ENCODE data around the gene SLC43A1. TPM values are rescaled to one million over a fixed set of nuclear protein-coding genes. Genes with fewer than 3 reads are reported as not detected.

SLC43A1 gene
- total and polyA plus RNA-seq, 2 of the 4 experiments (the other 2 are of a cell fraction): 10.0 to 17.0 TPM

DNA sequence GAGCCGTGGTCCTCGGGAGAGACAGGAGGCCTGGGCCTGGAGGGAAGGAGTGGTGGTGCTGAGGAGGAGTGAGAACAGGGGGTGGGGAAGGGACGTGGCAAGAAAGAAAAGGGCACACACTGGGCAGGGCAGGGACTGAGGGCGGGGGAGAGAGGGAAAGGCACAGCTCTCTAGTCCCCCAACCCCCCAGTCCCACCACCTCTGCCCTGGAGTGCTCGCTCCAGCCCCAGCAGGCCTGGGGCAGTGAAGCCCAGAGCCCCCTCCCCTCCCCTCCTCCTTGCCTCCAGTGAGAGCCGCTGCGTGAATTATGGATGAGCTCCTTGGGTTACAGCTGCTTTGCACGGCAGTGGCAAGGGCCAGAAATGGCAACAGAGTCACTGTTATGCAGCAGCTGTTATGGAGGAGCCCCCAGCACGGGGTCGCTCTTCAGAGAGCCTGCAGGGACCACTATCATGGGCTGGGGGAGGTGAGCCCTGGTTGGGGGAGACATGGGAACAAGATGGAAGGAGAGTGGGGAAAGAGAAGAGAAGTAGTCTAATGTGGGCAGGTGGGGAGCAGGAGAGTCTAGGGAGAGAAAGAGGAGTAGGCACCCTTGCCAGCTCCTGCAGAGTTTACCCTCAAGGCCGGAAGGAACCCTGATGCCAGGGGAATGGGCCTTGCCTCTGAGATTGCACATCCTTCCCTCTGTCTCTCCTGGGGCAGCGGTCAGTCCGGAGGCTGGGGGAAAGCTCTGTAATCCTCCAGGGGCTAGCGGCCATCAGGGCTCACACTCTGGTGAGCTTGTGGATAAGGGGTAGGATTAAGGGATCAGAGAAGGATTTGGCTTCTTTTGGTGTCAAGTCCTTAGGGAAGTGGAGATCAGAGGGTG, 51.6 kb downstream of the SLC43A1 start:
- ATAC-seq (ENCODE audit: low read depth) (no peak), DNase-seq (no peak)
- Histone ChIP-seq H3K4me2 (ENCODE audit: low read depth, low read length) (no peak overlapping the region), H2AFZ (replicated peaks; ENCODE audit: low read length, poor library complexity) (peak overlapping the region; percentile 41), H3K27ac (ENCODE audit: insufficient read depth, low read length) (no peak overlapping the region), H3K9ac (ENCODE audit: low read depth, low read length) (no peak overlapping the region), H3K23ac (ENCODE audit: low read depth, low read length) (no peak overlapping the region), H4K8ac (ENCODE audit: low read depth in 2 of 2, low read length in 2 of 2) (no peak overlapping the region), H2AK9ac (replicated peaks; ENCODE audit: low read depth, low read length, poor library complexity) (peak overlapping the region; percentile 24), H3K27me3 (ENCODE audit: control insufficient read depth, insufficient read depth, low read length) (peaks cover 53% of the 10 kb centered on the region), H3K9me3 (ENCODE audit: control insufficient read depth, insufficient read depth, low read length) (no peaks in the 10 kb centered on the region), H3K4ac (ENCODE audit: low read depth, low read length) (no peak overlapping the region), H2BK120ac (ENCODE audit: low read depth, low read length) (no peak overlapping the region), H4K91ac (ENCODE audit: insufficient read depth, low read depth, low read length) (no peak overlapping the region), H3K79me1 (ENCODE audit: low read depth in 1 of 2, low read length in 2 of 2) (no peaks in the 10 kb centered on the region), H3K56ac (ENCODE audit: extremely low read depth, insufficient read depth, low read length) (no peak overlapping the region), H3K36me3 (ENCODE audit: control insufficient read depth, insufficient read depth, low read length) (no peaks in the 10 kb centered on the region), H2BK15ac (ENCODE audit: low read depth, low read length) (no peak overlapping the region), H3K18ac (ENCODE audit: low read depth, low read length) (no peak overlapping the region), H2BK5ac (ENCODE audit: low read depth, low read length, poor library complexity, severe bottlenecking) (no peak overlapping the region), H3K4me3 (ENCODE audit: insufficient read depth, low read depth, low read length) (no peak overlapping the region), H4K20me1 (ENCODE audit: insufficient read depth, low read length) (no peaks in the 10 kb centered on the region; the same call in 1 of the 2 replicates), H2AK5ac (ENCODE audit: low read depth, low read length) (no peak overlapping the region), H2BK20ac (ENCODE audit: low read depth, low read length) (no peak overlapping the region), H3K14ac (replicated peaks; ENCODE audit: low read depth, low read length) (no peak overlapping the region), H4K5ac (ENCODE audit: low read depth, low read length) (no peak overlapping the region), H3K4me1 (ENCODE audit: control insufficient read depth, insufficient read depth, low read length) (no peaks in the 10 kb centered on the region; the same call in 1 of the 2 replicates), H3K9me1 (ENCODE audit: insufficient read depth, low read length) (no peaks in the 10 kb centered on the region)
- in situ Hi-C loops (cut with MboI; ENCODE audit: low sequenced_read_pairs): no loop called here
- POLR2A ChIA-PET (ENCODE audit: unreplicated experiment): no interaction called here
- dilution Hi-C loops (cut with HindIII; ENCODE audit: low sequenced_read_pairs, unreplicated experiment): no loop called here
- BruUV-seq (replicated peaks): no TSS peak
- TF ChIP-seq ELK1 (IDR thresholded peaks at IDR 0.05; ENCODE audit: borderline replicate concordance, low read depth, low read length): no peak
- TF ChIP-seq USF2 (IDR thresholded peaks at IDR 0.05; ENCODE audit: low read depth, low read length): no peak
- TF ChIP-seq POLR2A (IDR thresholded peaks at IDR 0.05; ENCODE audit: low read depth, low read length): no peak
- no peak for TF ChIP-seq BHLHE40 (IDR thresholded peaks at IDR 0.05; ENCODE audit: low read depth, low read length)
- no peak for TF ChIP-seq MXI1 (IDR thresholded peaks at IDR 0.05; ENCODE audit: borderline replicate concordance, low read depth, low read length)
- no peak for TF ChIP-seq CHD1 (IDR thresholded peaks at IDR 0.05; ENCODE audit: low read depth, low read length)
- no peak for TF ChIP-seq RCOR1 (IDR thresholded peaks at IDR 0.05; ENCODE audit: insufficient replicate concordance, low read length)
- no peak for TF ChIP-seq RFX5 (IDR thresholded peaks at IDR 0.05; ENCODE audit: low read depth, low read length)
- intact Hi-C loops (cut with micrococcal nuclease): no loop called here
- CTCF ChIA-PET: interaction anchor here (1.1 kb wide), 1 partner anchor 19 kb away, joined by 3 read pairs; no protein-coding TSS in a partner anchor
- WGBS, 2 experiments (ENCODE audit: extremely low coverage in 2 of 2, insufficient read length in 1 of 2): 37% methylated on average over 6 of the region's 14 CpGs; no CpG with 5 or more reads in 1 of the 2 experiments
